ENCODE data around the gene ASTN2.
A peak's percentile ranks its signal among the peaks of the same experiment; 100 is the strongest.
"Not testable (repeated sequence)": the region's sequence is repeated elsewhere in the genome, so short reads cannot be mapped to it uniquely, and the experiment has no call there.

Gene ASTN2

DNA sequence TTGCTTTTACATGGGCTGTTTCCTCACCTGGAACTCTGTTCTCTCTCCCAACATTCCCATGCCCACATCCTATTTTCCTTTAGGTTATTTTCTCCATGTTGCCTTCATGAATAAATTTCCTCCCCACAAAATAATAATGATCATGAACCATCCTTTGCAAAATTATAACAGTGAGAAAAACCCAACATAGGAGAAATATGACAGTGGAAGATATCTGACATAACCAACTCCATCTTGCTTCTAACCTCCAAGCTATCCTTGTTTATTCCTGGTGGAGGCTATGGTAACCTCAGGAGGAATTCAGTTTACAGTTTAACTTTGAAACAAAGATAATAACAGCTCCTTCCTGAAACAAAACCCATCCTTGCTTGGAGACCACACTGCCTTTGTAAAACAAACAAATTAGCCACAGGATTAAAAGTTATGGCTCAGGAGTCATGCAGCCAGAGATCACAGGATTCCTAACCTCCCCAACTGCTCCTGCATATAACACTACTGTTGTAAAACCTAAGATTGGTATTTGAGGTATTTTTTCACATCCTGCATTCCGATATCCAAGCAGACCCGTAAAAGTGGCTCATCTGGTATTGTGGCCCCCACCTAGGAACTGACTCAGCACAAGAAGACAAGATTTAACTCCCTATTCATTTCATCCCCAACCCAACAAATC, 515.4 kb downstream of the ASTN2 start:
- no peaks in the 10 kb centered on the region for H3K27me3 ChIP-seq (ENCODE audit: insufficient read depth, insufficient read length)
- DNase-seq (ENCODE audit: low read depth, low spot score): peak; percentile 33
- H3K4me1 ChIP-seq (ENCODE audit: insufficient read depth, insufficient read length): no peaks in the 10 kb centered on the region
- H3K9me3 ChIP-seq (ENCODE audit: insufficient read depth, low read length): peaks cover 19% of the 10 kb centered on the region
- H3K36me3 ChIP-seq (ENCODE audit: insufficient read depth, insufficient read length, low read length): no peaks in the 10 kb centered on the region
- no peak overlapping the region for H3K4me3 ChIP-seq (ENCODE audit: insufficient read length, low read depth)
- H3K9ac ChIP-seq (ENCODE audit: insufficient read length, low read depth): no peak overlapping the region
- TF ChIP-seq YY1 (IDR thresholded peaks at IDR 0.05; ENCODE audit: insufficient read depth, insufficient read length): no peak
- TF ChIP-seq ZNF274 (IDR thresholded peaks at IDR 0.05; ENCODE audit: low read depth, low read length): no peak

DNA sequence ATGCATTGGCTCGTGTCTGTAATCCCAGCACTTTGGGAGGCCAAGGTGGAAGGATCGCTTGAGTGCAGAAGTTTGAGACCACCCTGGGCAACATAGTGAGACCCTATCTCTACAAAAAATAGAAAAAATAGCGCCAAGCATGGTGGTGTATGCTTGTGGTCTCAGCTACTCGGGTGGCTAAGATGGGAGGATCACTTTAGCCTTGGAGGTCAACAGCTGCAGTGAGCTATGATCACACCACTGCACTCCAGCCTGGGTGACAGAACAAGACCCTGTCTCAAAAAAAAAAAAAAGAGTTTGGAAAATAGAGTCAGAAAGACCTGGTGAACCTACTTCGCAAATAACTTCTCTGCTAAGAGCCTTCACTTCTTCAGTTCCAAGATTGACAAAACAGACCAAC, 516.7 kb downstream of the ASTN2 start:
- not testable (repeated sequence) for H3K27me3 ChIP-seq (ENCODE audit: insufficient read depth, insufficient read length); DNase-seq (ENCODE audit: low read depth, low spot score); H3K4me3 ChIP-seq (ENCODE audit: insufficient read length, low read depth); H3K9ac ChIP-seq (ENCODE audit: insufficient read length, low read depth); H3K36me3 ChIP-seq (ENCODE audit: insufficient read depth, insufficient read length, low read length); H3K4me1 ChIP-seq (ENCODE audit: insufficient read depth, insufficient read length)
- peaks cover 19% of the 10 kb centered on the region for H3K9me3 ChIP-seq (ENCODE audit: insufficient read depth, low read length)

DNA sequence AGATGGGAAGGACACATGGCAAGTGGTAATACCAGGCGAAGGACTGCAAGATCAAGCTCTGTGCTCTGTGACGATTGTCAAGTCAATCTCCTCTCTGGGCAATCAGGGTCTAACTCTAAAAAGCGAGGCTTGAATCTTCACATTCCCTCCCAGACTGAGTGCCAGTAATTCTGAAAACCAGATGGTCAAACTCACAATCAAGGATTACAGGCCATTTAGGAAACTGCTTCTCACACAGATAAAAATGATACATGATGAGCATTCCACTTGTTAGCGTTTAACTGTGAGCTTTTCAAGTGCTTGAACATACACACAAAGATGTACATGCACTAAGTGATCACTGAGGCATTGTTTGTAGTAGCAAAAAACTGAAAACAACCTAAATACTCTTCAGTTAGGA, 517.7 kb downstream of the ASTN2 start:
- Histone ChIP-seq H3K36me3 (ENCODE audit: insufficient read depth, insufficient read length, low read length) (no peaks in the 10 kb centered on the region), H3K4me1 (ENCODE audit: insufficient read depth, insufficient read length) (no peaks in the 10 kb centered on the region), H3K27me3 (ENCODE audit: insufficient read depth, insufficient read length) (no peaks in the 10 kb centered on the region), H3K9me3 (ENCODE audit: insufficient read depth, low read length) (peaks cover 19% of the 10 kb centered on the region), H3K4me3 (ENCODE audit: insufficient read length, low read depth) (no peak overlapping the region), H3K9ac (ENCODE audit: insufficient read length, low read depth) (no peak overlapping the region)
- TF ChIP-seq SUZ12 (IDR thresholded peaks at IDR 0.05; ENCODE audit: extremely low read depth, insufficient read depth, insufficient read length) (no peak), YY1 (IDR thresholded peaks at IDR 0.05; ENCODE audit: insufficient read depth, insufficient read length) (no peak), ZNF274 (IDR thresholded peaks at IDR 0.05; ENCODE audit: low read depth, low read length) (no peak)
- no peak for DNase-seq (ENCODE audit: low read depth, low spot score)

DNA sequence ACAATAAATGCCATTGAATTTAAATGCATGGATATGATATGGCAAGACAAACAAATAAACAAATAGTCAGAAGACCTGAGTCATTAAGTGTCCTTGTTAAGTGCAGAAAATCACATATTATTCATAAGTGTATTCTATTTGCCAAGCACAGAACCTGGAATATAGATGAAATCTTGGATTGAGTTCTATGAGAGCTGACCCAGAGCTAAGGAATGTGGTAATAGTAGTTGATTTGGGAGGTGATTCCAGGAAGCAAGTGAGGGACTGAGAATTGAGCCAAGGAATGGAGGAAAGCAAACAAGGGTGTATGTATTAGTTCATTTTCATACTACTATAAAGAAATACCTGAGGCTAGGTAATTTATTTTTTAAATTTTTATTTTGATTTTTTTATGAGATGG, 518.9 kb downstream of the ASTN2 start:
- no peak for TF ChIP-seq YY1 (IDR thresholded peaks at IDR 0.05; ENCODE audit: insufficient read depth, insufficient read length)
- no peak for TF ChIP-seq SUZ12 (IDR thresholded peaks at IDR 0.05; ENCODE audit: extremely low read depth, insufficient read depth, insufficient read length)
- no peak for TF ChIP-seq ZNF274 (IDR thresholded peaks at IDR 0.05; ENCODE audit: low read depth, low read length)
- Histone ChIP-seq H3K4me3 (ENCODE audit: insufficient read length, low read depth) (no peak overlapping the region), H3K27me3 (ENCODE audit: insufficient read depth, insufficient read length) (no peaks in the 10 kb centered on the region), H3K36me3 (ENCODE audit: insufficient read depth, insufficient read length, low read length) (no peaks in the 10 kb centered on the region), H3K9me3 (ENCODE audit: insufficient read depth, low read length) (peaks cover 16% of the 10 kb centered on the region), H3K4me1 (ENCODE audit: insufficient read depth, insufficient read length) (no peaks in the 10 kb centered on the region), H3K9ac (ENCODE audit: insufficient read length, low read depth) (no peak overlapping the region)
- no peak for DNase-seq (ENCODE audit: low read depth, low spot score)

DNA sequence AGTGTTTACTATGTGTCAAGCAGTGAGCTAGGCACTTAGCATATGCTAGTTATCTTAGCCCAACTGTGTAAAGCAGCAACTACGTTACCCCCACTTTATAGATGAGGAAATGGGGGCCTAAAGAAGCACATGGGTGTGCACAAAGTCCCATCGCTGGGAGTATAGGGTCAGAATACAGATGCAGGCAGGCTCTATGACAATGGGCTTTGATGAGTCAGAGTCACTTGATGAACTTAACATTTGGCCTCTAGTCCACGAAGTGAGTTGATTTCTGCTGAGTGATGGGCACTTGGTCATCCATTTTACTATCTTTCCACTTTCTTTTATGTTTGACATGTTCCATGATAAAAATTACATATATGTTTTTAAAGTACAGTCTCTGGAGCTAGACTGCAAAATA, 523.4 kb downstream of the ASTN2 start:
- no peaks in the 10 kb centered on the region for H3K9me3 ChIP-seq (ENCODE audit: insufficient read depth, low read length)
- DNase-seq (ENCODE audit: low read depth, low spot score): no peak
- H3K9ac ChIP-seq (ENCODE audit: insufficient read length, low read depth): no peak overlapping the region
- H3K4me1 ChIP-seq (ENCODE audit: insufficient read depth, insufficient read length): no peaks in the 10 kb centered on the region
- H3K27me3 ChIP-seq (ENCODE audit: insufficient read depth, insufficient read length): no peaks in the 10 kb centered on the region
- no peak overlapping the region for H3K4me3 ChIP-seq (ENCODE audit: insufficient read length, low read depth)
- H3K36me3 ChIP-seq (ENCODE audit: insufficient read depth, insufficient read length, low read length): no peaks in the 10 kb centered on the region
- no peak for TF ChIP-seq YY1 (IDR thresholded peaks at IDR 0.05; ENCODE audit: insufficient read depth, insufficient read length)
- TF ChIP-seq ZNF274 (IDR thresholded peaks at IDR 0.05; ENCODE audit: low read depth, low read length): no peak
- no peak for TF ChIP-seq SUZ12 (IDR thresholded peaks at IDR 0.05; ENCODE audit: extremely low read depth, insufficient read depth, insufficient read length)

DNA sequence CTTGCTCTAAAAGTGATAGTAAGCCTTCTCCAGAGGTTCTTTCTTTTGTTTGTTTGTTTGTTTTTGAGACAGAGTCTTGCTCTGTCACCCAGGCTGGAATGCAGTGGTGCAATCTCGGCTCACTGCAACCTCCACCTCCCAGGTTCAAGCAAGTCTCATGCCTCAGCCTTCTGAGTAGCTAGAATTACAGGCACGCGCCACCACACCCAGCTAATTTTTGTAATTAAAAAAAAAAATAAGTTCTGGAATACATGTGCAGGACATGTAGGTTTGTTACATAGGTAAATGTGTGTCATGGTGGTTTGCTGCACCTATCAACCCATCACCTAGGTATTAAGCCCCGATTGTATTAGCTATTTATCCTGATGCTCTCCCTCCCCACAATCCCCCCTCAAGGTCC, 526.4 kb downstream of the ASTN2 start:
- H3K4me3 ChIP-seq (ENCODE audit: insufficient read length, low read depth); H3K27me3 ChIP-seq (ENCODE audit: insufficient read depth, insufficient read length); H3K9me3 ChIP-seq (ENCODE audit: insufficient read depth, low read length); H3K36me3 ChIP-seq (ENCODE audit: insufficient read depth, insufficient read length, low read length); DNase-seq (ENCODE audit: low read depth, low spot score); H3K9ac ChIP-seq (ENCODE audit: insufficient read length, low read depth); H3K4me1 ChIP-seq (ENCODE audit: insufficient read depth, insufficient read length): not testable (repeated sequence)

DNA sequence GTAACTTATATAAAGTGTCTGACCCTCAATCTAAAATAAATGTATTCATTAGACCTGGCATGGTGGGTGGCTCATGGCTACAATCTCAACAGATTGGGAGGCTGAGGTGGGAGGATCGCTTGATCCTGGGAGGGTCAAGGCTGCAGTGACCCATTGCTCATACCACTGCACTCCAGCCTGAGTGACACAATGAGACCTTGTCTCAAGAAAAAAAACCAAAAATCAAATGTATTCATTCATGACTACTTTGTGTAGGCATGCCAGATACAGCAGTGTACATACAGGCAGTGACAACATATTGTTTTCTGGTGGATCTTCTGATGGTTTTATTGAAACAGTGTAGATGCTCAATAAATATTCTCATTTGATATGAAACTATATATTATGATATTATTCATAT, 526.8 kb downstream of the ASTN2 start:
- DNase-seq (ENCODE audit: low read depth, low spot score): no peak
- Histone ChIP-seq H3K27me3 (ENCODE audit: insufficient read depth, insufficient read length) (no peaks in the 10 kb centered on the region), H3K9ac (ENCODE audit: insufficient read length, low read depth) (no peak overlapping the region), H3K36me3 (ENCODE audit: insufficient read depth, insufficient read length, low read length) (no peaks in the 10 kb centered on the region), H3K4me3 (ENCODE audit: insufficient read length, low read depth) (no peak overlapping the region), H3K4me1 (ENCODE audit: insufficient read depth, insufficient read length) (no peaks in the 10 kb centered on the region), H3K9me3 (ENCODE audit: insufficient read depth, low read length) (no peaks in the 10 kb centered on the region)
- TF ChIP-seq ZNF274 (IDR thresholded peaks at IDR 0.05; ENCODE audit: low read depth, low read length): no peak
- TF ChIP-seq YY1 (IDR thresholded peaks at IDR 0.05; ENCODE audit: insufficient read depth, insufficient read length): no peak
- no peak for TF ChIP-seq SUZ12 (IDR thresholded peaks at IDR 0.05; ENCODE audit: extremely low read depth, insufficient read depth, insufficient read length)

DNA sequence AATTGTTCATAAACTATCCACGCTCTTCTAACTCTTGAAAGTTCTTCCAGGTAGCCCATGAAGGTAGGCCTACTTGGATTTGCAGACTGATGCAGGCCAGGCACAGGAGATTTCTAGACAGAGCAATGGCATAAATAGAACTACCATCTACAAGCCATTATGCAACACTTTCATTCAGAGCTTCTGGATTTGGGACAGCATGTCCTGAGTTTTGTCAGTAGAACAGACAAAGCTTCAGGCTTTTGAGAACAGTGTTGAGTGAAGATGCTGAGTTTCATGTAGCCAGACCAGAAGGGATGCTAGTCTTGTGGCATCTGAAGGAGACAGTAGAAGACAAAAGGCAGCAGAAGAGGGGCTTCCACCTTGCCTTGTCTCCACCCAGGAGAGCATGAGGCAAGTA, 531.2 kb downstream of the ASTN2 start:
- Histone ChIP-seq H3K27me3 (ENCODE audit: insufficient read depth, insufficient read length) (no peaks in the 10 kb centered on the region), H3K36me3 (ENCODE audit: insufficient read depth, insufficient read length, low read length) (no peaks in the 10 kb centered on the region), H3K4me1 (ENCODE audit: insufficient read depth, insufficient read length) (no peaks in the 10 kb centered on the region), H3K9me3 (ENCODE audit: insufficient read depth, low read length) (no peaks in the 10 kb centered on the region), H3K9ac (ENCODE audit: insufficient read length, low read depth) (no peak overlapping the region), H3K4me3 (ENCODE audit: insufficient read length, low read depth) (no peak overlapping the region)
- no peak for TF ChIP-seq SUZ12 (IDR thresholded peaks at IDR 0.05; ENCODE audit: extremely low read depth, insufficient read depth, insufficient read length)
- TF ChIP-seq YY1 (IDR thresholded peaks at IDR 0.05; ENCODE audit: insufficient read depth, insufficient read length): no peak
- no peak for TF ChIP-seq ZNF274 (IDR thresholded peaks at IDR 0.05; ENCODE audit: low read depth, low read length)
- no peak for DNase-seq (ENCODE audit: low read depth, low spot score)

Measured in NT2/D1 (cell line).